HG02870 (cell line): ENCODE measurements around the gene EEF1A2.
"Not testable (repeated sequence)": the region's sequence is repeated elsewhere in the genome, so short reads cannot be mapped to it uniquely, and the experiment has no call there.

Source experiments
- ATAC-seq: cut with Tn5 transposase; IDR thresholded peaks from one replicate; pipeline ENCODE4 v1.9.1; 2021; ENCODE audit warnings: mild to moderate bottlenecking, moderate library complexity; ENCODE audit not compliant: unreplicated experiment

Gene EEF1A2

DNA sequence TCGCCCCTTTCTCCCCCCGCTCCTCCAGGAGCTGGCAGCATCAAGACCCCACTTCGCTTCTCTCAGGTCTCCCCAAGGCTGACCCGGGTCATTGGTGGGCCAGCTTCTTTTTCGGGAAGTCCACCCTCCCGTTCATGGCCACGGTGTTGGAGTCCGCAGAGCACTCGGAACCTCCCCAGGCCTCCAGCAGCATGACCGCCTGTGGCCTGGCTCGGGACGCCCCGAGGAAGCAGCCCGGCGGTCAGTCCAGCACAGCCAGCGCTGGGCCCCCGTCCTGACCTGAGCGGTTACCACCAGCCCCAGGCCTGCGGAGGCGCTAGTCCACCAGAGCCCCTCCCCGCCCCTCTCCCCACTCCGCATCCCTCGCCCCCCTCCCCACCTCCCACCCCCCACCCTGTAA is 22.7 kb upstream of the EEF1A2 start:
- ATAC-seq, result no peak

DNA sequence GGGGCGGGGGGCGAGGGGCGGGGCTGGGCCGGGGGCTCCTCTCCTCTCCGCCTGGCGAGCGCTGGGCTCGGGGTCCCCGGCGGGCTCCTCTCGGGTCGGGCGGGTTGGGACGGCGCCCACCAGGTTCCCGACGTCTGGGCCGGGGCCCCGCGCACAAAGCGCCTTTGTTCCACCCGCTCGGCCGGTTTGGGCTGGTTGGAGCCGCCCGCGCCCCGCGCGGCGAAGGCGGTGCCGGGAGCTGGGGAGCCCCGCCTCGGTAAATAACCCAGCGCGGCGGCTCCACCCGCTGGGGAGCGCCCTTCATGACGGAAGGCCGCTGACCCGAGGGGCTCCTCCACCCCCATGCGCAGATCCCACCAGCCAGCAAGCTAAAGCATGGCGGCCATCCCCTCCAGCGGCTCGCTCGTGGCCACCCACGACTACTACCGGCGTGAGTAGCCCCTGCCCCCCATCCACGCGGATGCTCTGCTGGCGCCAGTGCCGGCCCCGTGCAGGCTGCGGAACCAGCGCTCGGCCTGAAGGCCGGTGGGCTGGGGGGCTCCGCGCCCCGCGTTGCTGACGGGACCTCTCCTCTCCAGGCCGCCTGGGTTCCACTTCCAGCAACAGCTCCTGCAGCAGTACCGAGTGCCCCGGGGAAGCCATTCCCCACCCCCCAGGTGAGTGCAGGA is 22.2 kb upstream of the EEF1A2 start:
- peak; percentile 34 for ATAC-seq

GRCh38 chr20:63520504-63520933 is 21.6 kb upstream of the EEF1A2 start, which contains the start of gene PPDPF:
Gene PPDPF, plus strand, starts transcription at chr20:63520765. Its CDS starts 544 bp downstream, at chr20:63521309.
- peak; percentile 62 for ATAC-seq

- peak; percentile 27 for ATAC-seq
Observed at GRCh38 chr20:63519668-63520503, 21.0 kb upstream of the EEF1A2 start.

- ATAC-seq, result no peak
Observed at GRCh38 chr20:63518946-63519667, 20.2 kb upstream of the EEF1A2 start.

DNA sequence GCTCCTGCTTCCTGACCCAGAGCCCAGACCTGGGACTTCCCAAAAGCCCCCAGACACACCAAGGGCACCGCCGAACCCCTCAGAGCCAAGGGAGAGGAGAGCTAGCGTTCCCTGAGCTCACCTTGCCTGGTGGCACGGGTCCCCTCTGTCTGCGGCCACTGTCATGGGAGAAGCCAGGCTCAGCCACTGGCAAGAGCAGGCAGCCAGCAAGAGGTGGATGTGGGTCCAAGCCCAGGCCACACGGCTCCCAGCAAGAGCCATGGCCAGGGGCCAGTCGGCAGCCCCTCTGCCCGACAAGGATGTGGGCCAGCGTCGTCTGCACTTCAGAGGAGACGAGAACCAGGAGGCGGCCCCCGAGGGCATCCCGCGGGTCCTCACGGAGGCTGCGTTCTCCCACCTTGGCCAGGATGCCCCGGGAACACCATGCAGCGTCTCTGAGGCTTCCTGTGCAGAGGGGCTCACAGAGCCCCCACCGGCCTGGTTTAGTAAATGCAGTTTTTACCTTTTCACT is 19.5 kb upstream of the EEF1A2 start:
- ATAC-seq, result no peak

- no peak for ATAC-seq
Observed at GRCh38 chr20:63517376-63518309, 18.8 kb upstream of the EEF1A2 start.

DNA sequence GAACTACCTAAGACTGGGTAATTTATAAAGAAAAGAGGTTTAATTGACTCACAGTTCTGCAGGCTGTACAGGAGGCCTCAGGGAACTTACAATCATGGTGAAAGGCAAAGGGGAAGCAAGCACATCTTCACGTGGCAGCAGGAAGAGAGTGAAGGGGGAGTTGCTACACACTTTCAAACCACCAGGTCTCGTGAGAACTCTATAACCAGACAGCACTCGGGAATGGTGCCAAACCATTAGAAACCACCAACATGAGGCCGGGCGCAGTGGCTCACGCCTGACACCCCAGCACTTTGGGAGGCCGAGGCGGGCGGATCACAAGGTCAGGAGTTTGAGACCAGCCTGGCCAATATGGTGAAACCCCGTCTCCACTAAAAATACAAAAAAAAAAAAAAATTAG is 15.6 kb upstream of the EEF1A2 start:
- ATAC-seq, result not testable (repeated sequence)

DNA sequence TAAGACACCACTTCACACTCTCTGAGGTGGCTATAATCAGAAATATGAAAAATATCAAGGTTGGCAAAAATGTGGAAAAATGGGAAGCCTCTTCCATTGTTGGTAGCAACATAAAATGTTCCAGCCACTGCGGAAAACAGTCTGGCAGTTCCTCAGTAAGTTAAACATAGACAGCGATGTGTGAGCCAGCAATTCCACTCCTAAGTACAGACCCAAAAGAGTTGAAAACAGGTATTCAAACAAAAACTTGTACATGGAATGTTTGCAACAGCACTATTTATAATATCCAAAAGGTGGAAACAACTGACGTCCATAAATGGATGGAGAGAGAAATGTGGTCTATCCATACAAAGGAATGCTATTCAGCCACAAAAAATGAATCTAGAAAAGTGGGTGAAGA is 14.3 kb upstream of the EEF1A2 start:
- ATAC-seq, result no peak

GRCh38 chr20:63509088-63509564 is 10.2 kb upstream of the EEF1A2 start:
- no peak for ATAC-seq

DNA sequence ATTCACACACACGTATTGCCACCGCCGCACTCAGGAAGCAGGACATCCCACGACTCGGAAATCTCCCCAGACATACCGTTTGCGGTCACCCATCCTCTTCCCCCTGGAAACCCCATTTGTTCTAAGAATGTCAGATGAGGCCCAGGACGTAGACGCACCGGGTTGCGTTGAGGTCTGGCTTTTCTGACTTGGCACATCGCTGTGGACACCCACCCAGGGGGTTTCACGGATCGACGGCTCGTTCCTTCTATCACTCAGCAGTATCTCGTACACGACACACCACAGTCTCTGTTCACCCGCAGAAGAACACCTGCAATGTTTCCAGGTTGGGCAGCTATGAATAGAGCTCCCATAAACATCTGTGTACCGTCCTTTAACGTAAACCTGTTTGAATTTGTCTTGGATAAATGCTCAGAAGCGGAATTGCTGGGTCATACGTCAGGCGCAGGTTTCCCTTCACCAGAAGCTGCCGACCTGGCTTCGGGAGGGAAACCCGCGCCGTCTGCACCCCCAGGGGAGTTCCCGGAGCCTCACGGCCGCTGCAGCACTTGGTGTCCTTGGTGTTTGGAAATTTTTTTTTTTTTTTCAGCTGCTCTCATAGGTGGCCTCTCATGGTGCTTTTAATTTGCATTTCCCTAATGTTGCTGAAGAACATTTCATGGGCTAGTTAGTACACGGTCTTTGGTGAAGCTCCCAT is 9.3 kb upstream of the EEF1A2 start:
- ATAC-seq, result no peak

DNA sequence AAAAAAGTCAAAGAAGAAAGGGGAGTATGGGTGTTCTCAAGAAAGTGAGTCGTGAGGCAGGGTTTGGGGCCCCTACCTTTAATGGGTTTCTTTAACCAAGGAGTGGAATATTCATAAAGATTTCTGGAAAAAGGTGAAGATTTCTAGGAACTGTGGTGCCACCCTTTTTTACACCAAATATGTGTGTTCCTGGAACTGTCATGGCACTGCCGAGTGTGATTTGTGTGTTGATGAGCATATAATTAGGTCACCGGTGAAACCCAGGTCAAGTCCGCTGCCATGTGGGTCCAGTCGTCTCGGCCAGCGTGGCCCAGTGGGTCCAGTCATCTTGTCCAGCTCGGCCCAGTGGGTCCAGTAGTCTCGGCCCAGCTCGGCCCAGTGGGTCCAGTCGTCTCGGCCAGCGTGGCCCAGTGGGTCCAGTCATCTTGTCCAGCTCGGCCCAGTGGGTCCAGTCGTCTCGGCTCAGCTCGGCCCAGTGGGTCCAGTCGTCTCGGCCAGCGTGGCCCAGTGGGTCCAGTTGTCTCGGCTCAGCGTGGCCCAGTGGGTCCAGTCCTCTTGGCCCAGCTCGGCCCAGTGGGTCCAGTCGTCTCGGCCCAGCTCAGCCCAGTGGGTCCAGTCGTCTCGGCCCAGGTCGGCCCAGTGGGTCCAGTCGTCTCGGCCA is 8.3 kb upstream of the EEF1A2 start:
- no peak for ATAC-seq

GRCh38 chr20:63505723-63506122 is 6.8 kb upstream of the EEF1A2 start:
- no peak for ATAC-seq

DNA sequence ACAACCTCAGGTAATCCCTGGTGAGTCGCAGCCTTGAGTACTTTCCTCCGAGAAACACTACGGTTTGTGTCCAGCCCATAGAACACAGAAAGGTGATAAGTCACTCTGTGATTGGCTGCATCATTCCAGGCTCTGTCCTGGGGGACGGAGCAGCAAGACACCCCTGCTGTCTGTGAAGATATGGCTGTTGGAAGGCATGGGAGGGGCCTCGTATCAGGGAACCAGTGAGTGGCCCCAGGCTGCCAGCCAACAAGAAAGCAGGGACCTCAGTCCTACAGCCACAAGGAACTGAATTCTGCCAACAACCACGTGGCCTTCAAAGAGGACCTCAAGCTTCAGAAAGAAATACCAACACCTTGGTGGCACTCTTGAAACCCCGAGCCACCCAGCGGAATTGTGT is 6.4 kb upstream of the EEF1A2 start:
- ATAC-seq, result no peak

DNA sequence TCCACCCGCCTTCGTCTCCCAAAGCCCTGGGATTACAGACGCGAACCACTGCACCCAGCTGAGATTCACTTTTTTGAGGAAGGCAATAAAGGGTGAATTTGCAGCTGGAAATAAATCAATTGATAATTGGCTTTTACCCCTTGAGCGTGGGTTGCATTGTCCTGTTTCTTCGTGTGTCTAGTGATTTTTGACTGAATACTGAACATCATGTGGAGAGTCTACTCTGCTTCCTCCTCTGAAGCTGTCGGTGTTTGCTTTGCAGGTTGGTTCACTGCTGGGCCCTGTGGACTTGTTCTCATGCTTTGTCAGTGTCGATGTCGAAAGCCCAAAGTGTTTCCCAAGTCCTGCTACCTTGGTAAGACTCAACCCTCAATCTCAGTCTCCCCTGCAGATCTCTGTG is 5.8 kb upstream of the EEF1A2 start:
- ATAC-seq, result no peak

- no peak for ATAC-seq
Observed at GRCh38 chr20:63503524-63503923, 4.6 kb upstream of the EEF1A2 start.

GRCh38 chr20:63502671-63503172 is 3.8 kb upstream of the EEF1A2 start:
- no peak for ATAC-seq

DNA sequence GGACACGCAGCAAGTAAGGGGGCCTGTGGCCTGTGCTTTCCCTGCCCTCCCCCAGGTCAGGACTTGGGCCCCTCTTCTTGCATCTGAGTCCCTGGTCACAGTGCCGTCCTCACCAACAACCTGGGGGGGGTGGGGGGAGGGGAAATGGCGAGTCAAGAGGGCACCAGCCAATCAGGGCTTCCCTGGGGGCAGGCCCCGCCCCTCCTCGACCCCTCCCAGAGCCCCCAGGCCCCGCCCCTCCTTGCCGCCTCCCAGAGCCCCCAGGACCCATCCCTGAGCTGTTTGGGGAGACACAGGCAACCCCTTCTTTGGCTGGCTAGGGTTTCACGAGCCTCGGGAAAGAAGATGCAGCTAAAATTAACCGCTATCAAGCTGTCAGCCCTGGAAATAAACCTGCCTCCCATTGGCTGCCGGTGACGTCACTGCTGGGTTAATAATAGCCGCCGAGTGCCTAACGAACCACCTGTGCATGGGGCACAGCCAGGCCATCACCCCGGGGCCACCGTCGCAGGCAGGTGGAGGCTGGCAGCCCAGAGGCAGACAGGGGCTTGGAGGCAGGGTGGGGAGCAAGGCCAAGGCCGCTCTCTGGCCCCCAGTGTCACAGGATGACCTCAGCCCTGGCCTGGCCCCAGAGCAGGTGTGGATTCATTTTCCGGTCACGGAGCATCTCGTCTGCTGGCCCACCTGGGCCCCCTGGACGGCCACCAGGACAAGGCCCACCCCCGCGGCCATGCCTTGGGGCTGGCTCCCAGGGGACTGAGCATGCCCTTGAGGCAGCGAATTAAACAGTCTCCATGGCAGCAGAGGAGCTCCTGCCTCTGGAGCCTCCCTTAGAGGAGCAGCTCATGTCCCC is 3.2 kb upstream of the EEF1A2 start:
- no peak for ATAC-seq
